G401.6 (cell line): ENCODE data around the gene ADPRHL1.
"Not testable (repeated sequence)": the region's sequence is repeated elsewhere in the genome, so short reads cannot be mapped to it uniquely, and the experiment has no call there.

Source experiments
- FAIRE-seq: peaks from 2 replicates; lab custom pipeline; 2012; peaks lifted over from hg19 to GRCh38; lab: Jason Lieb, UNC

Gene ADPRHL1

DNA sequence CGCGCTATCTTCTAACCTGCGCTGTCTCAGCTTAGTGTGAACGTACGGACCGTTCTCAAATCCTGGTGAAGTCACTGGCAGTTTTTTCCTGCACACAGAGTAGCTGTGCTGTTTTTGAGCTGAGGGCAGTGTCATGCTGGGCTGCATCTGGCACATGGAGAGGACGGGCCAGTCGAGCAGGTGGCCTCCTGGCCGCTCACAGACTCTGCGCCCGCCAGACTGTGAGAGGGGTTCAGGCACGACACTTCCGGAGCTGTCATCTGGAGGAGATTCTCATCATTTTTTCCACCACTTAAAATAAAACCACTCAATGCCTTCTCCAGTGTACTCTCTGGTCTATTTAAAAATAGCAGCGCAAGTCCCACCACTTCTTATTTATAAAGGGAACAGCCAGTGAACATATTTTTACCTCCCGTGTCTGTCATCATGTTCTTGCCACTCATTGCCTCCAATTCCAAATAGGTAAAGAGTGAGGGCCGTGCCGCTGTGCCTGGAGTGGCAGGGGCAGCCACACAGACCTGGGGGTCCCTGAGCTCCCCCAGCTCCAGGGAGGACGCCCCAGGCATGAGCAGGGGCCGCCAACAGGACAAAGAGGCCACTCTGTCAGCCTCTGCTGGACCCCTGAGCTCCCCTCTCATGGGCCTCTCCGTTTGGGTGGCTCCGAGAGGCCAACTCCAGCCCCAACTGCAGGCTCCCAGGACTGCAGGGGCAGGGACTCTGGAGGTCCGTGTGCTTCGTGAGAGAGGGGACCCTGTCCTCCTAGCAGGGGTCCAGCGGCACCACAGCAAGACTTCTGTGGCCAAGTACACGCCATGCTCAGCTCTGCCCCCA lies 52.5 kb downstream of the ADPRHL1 start:
- FAIRE-seq, result no peak

DNA sequence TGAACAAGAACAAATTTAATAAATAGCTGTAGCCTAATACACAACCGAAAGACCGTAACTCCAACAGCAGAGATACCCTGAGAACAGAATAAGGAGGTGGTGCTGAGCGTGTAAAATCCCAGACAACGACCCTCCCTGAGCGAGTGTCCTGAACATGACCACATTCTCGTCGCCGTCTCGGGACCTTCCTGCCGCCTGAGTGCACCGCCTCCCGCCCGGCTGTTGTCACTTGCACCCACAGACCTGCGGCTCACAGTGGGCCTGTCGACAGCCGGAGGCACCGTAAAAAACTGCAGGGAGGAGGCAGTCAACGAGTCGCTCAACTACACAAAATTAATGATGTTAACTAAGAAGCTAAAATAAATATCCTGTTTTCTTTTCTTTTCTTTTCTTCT lies 53.5 kb downstream of the ADPRHL1 start:
- FAIRE-seq, result no peak

- FAIRE-seq, result no peak
Observed at GRCh38 chr13:113398963-113399754, 54.1 kb downstream of the ADPRHL1 start.

GRCh38 chr13:113397608-113398425 lies 55.5 kb downstream of the ADPRHL1 start:
- FAIRE-seq, result no peak

DNA sequence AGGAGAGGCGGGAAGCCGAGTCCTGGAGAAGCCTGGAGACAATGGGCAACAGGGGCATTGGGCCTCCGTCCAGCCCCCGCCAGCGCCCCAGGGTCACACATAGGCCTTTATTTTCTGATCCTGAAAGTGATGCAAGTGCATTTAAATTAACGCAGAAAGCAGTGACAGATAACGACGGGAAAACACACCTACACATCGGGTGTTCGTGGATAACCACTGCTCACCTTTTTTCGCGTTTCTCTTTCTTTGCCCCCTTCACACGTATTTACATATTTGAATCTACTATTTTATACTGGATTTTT lies 59.0 kb downstream of the ADPRHL1 start:
- no peak for FAIRE-seq

GRCh38 chr13:113393563-113394338 lies 59.5 kb downstream of the ADPRHL1 start:
- FAIRE-seq, result no peak

DNA sequence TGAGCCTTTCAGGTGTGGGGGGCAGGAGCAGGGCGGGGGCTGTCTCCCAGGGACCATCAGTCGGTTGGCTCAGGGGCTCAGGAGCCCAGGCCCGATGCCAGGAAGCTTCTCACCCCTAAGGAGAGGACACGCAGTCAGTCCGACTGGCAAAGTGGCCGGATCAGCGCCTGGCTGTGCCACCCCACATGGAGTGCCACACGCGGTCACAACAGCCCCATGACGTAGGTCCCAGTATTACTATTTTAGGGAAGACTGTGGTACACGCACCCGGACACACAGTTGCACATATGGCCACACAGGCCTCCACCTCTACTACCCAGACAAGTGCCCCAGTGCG lies 60.1 kb downstream of the ADPRHL1 start:
- no peak for FAIRE-seq

GRCh38 chr13:113390874-113391497 lies 62.3 kb downstream of the ADPRHL1 start:
- FAIRE-seq, result no peak

- FAIRE-seq, result not testable (repeated sequence)
Observed at GRCh38 chr13:113389586-113389985, 63.7 kb downstream of the ADPRHL1 start.

- FAIRE-seq, result no peak
Observed at GRCh38 chr13:113387396-113387795, 65.9 kb downstream of the ADPRHL1 start.

DNA sequence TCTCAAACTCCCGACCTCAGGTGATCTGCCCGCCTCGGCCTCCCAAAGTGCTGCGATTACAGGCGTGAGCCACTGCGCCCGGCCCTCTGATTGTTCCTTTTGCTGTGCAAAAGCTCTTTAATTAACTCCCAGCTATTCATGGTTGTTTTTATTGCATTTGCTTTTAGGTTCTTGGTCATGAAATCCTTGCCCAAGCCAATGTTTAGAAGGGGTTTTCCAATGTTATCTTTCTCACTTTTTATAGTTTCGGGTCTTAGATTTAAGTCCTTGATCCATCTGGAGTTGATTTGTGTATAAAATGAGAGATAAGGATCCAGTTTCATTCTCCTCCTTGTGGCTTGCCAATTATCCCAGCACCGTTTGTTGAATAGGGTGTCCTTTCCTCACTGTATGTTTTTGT lies 70.2 kb downstream of the ADPRHL1 start:
- FAIRE-seq, result no peak

DNA sequence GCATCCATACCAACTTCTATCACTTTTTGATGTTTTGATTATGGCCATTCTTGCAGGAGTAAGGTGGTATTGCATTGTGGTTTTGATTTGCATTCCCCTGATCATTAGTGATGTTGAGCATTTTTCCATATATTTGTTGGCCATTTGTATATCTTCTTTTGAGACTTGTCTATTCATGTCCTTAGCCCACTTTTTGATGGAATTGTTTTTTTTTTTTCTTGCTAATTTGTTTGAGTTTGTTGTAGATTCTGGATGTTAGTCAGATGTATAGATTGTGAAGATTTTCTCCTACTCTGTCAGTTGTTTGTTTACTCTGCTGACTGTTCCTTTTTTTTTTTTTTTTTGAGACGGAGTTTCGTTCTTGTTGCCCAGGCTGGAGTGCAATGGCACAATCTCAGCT lies 70.7 kb downstream of the ADPRHL1 start:
- not testable (repeated sequence) for FAIRE-seq

DNA sequence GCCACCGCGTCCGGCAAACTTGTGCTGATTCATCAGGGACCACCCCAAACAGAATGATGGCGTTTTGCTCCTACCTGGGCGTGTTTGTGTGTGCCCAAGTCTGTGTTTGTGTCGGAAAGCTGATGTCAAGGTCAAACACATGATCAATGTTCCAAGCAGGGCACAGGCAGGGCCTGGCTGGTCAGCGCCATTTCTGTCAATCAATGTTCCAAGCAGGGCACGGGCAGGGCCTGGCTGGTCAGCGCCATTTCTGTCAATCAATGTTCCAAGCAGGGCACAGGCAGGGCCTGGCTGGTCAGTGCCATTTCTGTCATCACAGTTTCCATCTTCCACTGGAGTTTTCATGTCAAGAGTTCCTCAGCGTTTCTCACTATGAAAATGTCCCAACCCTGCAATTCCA lies 74.5 kb downstream of the ADPRHL1 start:
- no peak for FAIRE-seq

DNA sequence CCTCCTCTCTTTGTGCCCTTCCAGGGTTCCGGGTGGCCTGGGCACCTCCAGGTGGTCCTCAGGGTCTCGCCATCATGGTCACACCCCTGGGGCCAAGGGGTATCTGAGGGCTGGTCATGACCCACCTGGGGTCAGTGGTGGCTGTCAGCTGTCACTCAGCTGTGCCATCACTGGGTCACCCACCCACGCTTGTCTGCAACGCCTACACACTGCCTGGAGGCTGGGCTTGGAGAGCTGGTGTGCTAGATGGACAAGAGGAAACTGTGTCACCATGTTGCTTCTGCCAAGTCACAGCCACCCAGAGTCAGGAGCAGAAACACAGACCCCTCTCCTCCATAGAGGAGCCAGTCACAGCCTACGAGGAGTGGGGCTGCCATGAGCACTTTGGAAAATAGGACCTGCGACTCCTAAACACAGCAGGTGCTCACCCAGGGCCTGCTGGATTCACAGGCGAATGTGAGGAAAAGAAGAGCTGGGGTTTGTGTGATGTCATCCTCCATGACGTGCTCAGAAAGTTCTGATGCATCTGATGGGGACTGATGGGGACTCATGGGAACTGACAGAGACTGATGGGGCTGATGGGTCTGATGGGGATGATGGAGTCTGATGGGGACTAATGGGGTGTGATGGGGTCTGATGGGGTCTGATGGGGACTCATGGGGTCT lies 78.6 kb downstream of the ADPRHL1 start:
- FAIRE-seq, result no peak

DNA sequence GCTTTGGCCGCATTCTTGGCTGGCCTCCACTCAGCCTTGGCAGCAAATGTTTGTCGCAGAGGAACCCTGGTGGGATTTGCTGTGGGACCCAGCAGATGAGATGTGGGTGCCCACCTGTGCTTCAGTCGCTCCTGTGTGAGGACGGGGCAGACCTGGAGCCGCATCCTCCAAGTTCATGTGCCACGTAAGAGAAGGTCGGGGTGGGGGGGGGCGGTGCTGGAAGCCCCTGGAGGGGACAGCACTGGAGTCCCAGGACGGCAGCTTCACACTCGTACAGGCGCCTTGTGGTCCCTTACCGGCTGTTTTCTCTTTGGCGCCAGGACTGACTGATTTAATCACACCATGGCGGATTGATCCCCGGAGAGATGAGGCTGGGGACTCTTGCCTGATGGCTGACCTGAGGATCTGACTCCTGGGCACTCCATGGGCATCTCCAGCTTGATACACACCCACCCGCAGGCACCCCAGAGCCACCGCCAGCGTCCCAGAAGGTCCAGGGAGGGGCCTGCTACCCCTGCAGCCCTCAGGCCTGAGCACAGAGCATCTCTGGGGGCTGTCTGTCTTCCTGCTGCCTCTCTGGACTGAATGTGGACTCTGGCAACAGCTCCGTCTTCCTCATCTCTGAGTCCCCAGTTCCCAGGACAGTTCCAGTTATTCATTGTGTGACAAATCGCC lies 79.3 kb downstream of the ADPRHL1 start:
- no peak for FAIRE-seq

GRCh38 chr13:113371701-113372100 lies 81.6 kb downstream of the ADPRHL1 start:
- not testable (repeated sequence) for FAIRE-seq

DNA sequence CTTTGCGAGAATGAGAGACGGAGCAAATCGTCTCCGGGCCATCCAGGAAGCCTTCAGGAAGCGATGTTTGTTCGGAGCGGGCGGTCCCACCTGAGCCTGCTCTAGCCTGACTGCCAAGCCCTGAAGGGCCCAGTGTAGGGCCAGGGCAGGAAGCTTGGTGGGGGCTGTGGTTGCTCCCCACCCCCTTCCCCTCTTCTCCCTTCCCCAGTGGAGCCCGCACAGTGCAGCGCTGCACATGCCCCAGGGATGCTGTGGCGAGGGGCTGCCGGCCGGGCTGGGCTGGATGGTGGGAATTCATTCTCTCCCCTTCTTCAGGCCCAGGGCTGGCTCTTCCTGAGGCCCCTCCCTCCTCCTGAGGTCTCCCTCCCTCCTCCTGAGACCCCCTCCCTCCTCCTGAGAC lies 82.2 kb downstream of the ADPRHL1 start:
- FAIRE-seq, result no peak

DNA sequence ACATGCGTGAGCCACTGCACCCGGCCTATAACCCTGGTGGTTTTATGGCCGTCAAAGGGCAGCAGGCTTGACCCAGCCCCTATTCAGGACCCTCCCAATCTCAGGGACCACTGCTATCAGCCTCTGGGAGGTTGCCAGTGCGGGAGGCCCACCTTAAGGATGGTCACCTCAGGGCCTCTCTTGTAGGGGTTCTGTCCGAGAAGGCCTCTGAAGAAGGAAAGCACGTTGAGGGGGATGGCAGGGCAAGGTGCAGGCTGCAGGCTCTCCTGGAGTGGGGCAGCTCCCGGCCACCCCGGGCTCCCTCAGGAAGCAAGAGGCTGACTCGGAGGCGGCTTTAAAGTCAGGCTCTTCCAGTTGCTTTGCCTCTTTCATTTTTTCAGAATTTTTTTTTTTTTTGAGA lies 83.4 kb downstream of the ADPRHL1 start:
- no peak for FAIRE-seq

DNA sequence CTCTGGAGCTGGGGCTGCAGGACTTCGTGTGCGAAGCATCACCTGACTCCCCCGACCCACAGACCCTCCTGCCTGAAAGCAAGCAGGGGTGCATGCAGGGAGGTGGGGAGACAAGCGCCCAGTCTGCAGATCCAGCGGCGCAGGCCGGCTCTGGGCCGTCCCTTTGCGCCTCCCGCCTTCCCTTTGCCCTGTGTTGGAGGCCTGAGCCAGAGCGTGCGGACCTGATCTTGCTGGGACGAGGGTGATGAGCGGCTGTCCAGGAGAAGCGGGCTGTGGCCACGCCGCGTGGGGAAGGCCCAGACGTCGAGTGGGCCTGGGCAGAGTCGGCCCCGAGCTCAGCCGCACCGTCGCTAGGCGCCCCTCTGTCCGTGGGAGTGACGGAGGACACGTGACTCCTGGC lies 84.1 kb downstream of the ADPRHL1 start:
- no peak for FAIRE-seq

DNA sequence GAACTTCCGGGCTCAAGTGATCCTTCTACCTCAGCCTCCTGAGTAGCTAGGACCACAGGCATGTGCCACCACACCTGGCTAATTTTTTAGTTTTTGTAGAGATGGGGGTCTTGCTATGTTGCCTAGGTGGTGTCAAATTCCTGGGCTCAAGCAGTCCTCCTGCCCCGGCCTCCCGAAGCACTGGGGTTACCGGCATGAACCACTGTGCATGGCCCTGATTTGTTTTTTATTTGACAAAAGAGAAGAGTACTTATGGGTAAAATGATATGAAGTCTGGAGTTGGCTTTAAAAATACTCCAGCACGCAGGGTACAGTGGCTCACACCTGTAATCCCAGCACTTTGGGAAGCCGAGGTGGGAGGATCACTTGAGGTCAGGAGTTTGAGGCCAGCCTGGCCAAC lies 84.9 kb downstream of the ADPRHL1 start:
- not testable (repeated sequence) for FAIRE-seq

DNA sequence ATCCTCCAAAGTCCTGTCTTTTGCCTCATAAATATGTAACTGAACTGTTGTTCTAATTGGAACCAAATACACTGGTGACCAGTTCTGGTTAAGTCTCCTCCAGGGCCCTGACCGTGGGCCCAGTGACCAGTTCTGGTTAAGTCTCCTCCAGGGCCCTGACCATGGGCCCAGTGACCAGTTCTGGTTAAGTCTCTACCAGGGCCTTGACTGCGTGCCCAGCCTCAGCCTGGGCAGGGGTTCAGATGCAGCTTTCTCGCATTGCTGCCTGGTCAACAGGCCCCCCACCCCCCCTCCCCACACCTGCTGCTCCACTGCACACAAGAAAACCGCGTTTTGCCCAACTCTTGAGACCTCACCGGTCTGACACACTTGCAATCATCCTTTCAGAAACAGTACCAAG lies 85.5 kb downstream of the ADPRHL1 start:
- FAIRE-seq, result no peak
